DMS 273 treated with DMSO at 0.1 percent for 48 hours (cell line): ENCODE results near the gene EVX1.

ENCODE experiments used
- DNase-seq: peaks from one replicate; lab custom pipeline; 2025; lab: John Stamatoyannopoulos, UW

Gene EVX1

GRCh38 chr7:27250557-27251070 is 8.0 kb downstream of the EVX1 start:
- no peak for DNase-seq

DNA sequence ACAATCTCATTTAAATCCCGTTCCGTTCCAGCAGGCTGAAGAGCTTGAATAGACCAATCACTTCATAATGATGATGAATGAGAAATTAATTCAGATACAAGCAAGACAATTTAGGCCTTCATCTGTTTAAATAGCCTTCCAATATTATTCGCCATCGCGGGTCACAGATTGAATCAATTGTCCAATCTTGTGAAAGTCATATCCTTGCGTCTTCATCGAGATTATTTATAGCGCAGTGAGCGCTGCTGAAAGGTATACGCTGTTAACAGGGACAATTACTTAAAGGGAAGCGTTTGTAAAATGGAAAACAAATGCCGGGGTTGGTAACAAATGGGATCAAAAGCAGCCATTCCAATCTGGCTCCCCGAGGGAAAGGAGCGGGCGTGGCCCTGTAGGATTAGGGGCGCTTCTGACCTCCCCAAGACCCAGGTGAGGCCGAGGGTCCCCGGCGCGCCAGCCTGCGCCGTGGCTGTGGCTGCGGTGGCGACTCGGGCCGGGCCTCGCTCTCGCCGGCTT is 8.6 kb downstream of the EVX1 start:
- DNase-seq, result no peak

DNA sequence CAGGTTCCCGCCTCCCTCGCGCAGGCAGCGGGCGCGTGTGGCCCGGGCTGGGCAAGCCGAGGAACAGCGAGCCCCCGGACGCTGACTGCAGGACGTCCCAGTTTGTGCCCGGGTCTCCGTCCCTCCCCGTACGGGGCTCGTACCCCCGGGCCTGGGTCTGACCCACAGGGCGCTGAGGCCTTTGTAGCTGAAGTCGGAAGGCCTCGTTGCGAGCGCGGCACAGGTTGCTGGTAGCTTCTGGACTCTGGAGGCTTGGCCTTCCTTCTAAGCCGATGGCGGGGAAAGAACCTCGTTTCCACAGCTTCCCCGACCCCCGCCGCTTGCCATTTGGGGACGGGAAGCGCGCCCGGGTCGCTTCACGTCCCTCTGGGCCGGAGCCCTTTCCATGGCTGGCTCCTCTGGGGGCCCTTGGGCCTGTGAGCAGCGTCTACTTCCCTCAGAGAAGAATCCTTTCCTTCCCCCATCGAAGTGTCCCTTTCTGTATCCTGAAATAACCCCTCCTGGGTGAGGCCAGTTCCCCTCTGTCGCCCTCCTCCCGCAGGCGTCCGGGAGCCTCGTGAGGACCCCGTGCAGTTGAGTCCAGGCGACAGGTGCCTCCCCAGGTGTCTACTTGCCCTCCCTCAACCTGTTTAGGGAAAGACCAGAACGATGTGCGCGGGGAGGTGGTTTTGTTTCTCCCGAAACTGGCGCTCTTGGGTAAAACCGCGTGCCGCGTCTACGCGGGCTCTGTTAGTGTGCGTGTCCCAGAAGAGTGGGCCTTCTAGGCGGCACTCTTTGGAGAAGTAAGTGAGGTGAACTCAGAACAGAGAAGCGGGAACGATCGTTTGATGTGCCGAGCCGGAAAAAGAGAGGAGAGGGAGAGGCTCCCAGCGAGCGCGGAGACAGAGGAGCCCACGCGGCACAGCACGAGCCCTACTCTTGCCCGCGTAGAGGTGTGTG is 9.3 kb downstream of the EVX1 start:
- no peak for DNase-seq

- DNase-seq, result no peak
Measured at GRCh38 chr7:27254625-27255024, 12.0 kb downstream of the EVX1 start.

- no peak for DNase-seq
Measured at GRCh38 chr7:27260211-27260610, 17.6 kb downstream of the EVX1 start.

DNA sequence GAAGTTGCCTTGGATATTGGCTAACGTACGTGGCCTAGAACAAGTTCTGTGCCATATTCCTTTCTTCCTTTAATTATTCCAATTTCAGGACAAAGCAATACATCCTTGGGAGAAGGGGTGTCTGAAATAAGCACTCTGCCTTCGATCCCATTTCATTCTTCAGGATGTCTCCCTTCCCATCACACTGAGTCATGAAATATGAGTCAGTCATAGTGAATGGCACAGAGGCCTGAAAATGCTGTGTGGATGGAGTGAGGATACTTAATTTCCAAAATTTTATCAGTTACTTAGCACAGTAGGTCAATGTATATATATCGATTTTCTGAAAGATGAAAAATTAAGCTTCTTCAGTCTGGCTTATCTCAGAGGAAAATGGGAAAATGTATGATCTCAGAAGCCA is 19.5 kb downstream of the EVX1 start:
- no peak for DNase-seq

- DNase-seq, result no peak
Measured at GRCh38 chr7:27263781-27264180, 21.2 kb downstream of the EVX1 start.

- DNase-seq, result no peak
Measured at GRCh38 chr7:27269455-27269854, 26.9 kb downstream of the EVX1 start.

DNA sequence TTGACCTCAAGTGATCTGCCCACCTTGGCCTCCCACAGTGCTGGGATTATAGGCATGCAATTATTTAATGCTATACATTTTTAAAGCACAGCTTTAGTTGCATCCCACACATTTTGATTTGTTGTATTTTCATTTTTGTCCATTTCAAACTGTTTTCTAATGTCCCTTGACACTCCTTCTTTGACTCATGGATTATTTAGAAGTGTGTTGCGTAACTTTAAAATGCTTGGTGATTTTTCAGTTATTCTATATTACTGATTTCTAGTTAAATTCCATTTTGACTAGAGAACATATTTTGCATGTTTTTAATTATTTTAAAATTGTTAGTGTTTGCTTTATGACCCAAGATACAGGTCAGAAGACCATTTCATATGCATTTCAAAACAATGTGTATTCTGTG is 28.8 kb downstream of the EVX1 start:
- no peak for DNase-seq

DNA sequence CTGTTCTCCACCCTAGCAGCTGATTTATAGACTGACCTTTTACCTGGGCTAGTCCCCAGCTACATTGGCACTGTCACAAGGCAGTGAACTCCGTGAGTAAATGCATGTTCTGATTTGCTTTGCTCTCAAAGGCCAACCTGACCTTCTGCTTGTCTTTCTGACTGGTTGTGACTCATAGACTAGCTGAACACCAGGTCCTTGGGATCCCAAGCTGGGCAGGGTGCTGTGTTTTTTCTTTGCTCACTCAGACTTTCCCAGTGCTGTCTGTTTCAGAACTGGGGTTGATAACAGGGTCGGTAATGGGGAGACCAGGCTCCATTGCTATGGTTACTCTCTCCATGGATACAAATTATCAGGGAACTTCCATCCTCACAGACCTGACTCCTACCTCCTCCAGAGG is 35.0 kb downstream of the EVX1 start:
- DNase-seq, result no peak

- DNase-seq, result no peak
Measured at GRCh38 chr7:27283558-27283957, 41.0 kb downstream of the EVX1 start.

- no peak for DNase-seq
Measured at GRCh38 chr7:27295236-27295635, 52.6 kb downstream of the EVX1 start.

- DNase-seq, result no peak
Measured at GRCh38 chr7:27297356-27297755, 54.8 kb downstream of the EVX1 start.
